Stimulated activated CD8-positive, alpha-beta memory T cell treated with anti-CD3 and anti-CD28 coated beads, Interleukin-12 subunit alpha, Interleukin-12 subunit beta, amount 100 ng/mL, for 1 hour (primary cell): ENCODE measurements around the gene PLK1.
"Not testable (repeated sequence)": the region's sequence is repeated elsewhere in the genome, so short reads cannot be mapped to it uniquely, and the experiment has no call there.

ENCODE experiments used
- DNase-seq: peaks from one replicate; pipeline ENCODE4 v3.0.0-alpha.2; 2020; ENCODE audit warnings: low read depth

Gene PLK1

DNA sequence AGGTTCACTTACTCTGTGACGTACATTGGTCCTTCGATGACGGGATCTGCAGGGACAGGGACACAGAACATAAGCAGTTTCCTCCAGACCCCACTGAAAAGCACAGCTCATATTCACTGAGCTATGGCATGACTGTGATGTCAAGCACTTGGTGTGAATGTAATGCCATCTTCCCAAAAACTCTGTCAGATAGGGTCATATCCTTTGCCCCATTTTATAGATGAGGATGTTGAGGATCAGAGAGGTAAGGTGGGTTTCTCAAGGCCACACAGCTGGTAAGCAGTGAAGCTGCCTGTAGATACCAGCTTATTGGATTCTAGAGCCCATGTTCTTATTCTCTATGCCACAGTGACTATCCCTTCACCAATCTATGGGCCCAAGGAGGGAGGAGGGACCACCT is 31.8 kb downstream of the PLK1 start:
- DNase-seq, result no peak

DNA sequence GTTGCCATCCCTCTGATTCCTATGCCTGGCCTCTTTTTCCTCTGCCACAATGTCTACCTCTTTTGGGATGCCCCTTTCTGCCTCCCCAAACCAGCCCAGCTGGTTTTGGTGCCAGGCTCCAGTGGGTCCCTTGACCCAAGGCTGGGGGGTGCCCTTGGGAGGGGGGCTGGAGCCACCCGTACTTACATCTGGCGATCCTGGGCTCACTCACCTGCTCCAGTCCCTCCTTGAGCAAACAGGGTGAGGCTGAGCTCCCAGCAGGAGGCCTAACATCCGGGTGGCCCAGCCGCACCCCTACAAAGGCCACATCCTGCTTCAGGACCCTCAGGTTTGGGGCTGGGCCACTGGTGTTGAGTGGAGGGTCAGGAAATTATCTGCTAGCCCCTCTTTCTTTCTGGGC is 33.1 kb downstream of the PLK1 start:
- DNase-seq, result no peak

DNA sequence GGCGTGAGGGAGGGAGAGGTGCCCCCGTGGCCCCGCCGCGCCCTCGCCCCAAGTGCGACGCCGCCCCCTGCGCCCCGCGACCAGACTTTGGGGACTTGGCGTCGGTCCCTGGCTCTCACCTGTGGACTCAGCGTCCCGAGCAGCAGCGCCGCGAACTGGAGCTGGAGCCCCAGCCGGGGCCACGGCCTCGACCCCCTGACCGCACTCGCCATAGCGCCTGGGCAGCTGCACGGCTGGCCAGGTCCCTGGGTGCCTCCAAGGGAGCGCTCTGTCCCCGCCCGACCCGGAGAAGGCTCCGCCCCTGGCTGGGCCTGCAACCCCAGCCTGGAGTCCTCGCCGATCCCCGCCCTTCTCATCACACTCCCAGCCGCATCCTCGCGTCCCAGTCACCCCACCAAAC is 34.3 kb downstream of the PLK1 start, which contains the start of gene ERN2:
TSS of gene ERN2 (minus strand) at position 247 of the 400 bp plus-strand sequence. CDS start at position 212, 35 bp downstream.
- no peak for DNase-seq

DNA sequence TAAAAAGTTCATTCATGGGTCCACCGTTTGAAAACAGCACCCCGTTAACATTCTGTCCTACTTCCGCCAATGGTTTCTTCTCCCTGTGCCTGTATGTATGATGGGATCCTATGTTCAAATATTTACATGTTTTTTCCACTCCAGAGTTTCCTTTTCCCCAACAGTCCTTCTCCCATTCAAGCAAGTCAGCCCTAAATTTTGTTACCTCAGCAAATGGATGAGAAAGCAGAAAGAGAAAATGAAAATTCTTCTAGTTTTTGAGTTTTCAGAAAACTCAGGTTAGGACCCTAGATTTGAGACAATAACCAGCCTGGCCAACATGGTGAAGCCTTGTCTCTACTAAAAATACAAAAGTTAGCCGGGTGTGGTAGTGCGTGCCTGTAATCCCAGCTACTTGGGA is 37.8 kb downstream of the PLK1 start:
- no peak for DNase-seq

DNA sequence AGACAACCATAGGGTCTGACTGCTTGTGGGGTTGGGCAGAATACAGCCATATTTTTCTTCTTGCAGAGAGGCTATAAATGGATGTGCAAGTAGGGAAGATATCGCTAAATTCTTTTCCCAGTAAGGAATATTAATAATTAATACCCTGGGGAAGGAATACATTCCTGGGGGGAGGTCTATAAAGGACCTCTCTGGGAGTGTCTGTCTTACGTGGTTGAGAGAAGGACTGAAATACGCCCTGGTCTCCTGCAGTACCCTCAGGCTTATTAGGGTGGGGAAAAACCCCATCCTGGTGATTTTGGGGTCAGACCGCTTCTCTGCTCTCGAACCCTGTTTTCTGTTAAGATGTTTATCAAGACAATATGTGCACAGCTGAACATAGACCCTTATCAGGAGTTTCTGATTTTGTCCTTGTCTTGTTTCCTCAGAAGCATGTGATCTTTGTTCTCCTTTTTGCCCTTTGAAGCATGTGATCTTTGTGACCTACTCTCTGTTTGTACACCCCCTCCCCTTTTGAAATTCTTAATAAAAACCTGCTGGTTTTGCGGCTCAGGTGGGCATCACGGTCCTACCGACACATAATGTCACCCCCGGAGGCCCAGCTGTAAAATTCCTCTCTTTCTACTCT is 44.0 kb downstream of the PLK1 start:
- not testable (repeated sequence) for DNase-seq

DNA sequence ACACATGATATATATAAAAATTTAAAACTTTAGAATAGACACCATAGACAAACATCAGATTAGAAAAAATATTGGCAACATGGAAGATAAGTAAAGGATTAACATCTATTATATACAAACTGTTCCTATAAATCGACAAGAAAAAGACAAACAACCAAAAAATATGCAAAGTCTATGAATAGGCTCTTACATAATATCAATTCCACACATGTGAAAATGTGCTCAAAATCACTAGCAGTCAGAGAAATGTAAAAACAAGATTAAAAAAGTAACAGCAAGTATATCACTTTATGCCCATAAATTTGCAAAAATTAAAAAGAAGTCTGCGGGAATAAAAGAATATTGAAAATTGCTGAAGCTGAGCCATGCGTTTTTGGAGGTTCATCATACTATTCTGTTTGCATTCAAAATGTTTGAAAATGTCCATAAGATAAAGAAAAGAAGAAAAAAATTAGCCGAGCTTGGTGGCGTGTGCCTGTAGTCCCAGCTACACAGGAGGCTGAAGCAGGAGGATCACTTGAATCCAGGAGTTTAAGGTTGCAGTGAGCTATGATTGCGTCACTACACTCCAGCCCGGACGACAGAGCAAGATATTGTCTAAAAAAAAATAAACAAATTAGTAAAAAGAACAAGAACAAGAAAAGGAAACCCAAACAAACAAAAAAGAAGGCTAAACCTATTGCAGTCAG is 45.6 kb downstream of the PLK1 start:
- DNase-seq, result no peak

DNA sequence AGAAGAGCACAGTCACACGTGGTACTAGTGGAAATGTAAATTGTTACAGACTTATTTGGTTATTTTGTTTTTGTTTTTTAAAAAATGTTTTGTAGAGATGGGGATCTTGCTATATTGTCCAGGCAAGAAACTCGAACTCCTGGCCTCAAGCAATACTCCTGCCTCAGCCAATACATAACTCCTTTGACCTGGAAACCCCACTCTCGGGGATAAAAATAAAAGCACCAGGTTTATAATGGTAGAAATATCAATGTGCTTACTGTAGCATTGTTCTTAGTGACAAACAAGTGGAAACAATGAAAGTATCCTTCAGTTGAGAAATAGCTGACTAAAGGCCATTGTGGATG is 46.1 kb downstream of the PLK1 start:
- DNase-seq, result no peak

DNA sequence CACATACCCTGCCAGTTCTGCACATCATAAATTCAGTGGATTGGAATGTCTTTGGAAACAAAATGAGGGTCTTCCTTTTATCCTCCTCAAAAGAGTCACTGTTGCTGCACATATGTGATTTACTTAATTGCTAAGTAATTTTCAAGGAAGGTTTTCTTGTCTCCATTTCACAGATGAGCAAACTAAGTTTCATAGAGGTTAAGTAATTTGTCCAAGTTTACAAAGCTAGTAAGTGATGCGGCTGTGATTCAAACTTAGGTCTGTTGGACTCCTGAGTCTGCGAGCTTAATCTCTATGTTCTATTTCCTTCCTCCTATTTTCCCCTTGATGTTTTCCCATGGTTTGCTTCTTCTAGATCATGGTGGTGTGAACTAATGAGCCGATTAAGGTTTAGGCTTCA is 48.0 kb downstream of the PLK1 start:
- DNase-seq, result no peak

DNA sequence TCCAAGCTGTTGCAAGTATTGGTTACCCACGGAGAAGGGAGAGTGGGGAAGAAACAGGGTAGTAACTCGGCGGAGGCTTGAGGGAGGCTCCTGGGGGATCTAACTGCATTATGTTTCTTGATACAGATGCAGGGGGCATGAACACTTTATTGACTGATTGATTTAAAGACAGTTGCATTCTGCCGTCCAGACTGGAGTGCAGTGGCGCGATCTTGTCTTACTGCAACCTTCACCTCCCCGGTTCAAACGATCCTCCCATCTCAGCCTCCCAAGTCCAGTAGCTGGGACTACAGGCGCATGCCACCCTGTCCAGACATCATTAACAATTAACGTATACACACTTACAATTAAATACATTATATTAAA is 49.4 kb downstream of the PLK1 start:
- DNase-seq, result no peak

DNA sequence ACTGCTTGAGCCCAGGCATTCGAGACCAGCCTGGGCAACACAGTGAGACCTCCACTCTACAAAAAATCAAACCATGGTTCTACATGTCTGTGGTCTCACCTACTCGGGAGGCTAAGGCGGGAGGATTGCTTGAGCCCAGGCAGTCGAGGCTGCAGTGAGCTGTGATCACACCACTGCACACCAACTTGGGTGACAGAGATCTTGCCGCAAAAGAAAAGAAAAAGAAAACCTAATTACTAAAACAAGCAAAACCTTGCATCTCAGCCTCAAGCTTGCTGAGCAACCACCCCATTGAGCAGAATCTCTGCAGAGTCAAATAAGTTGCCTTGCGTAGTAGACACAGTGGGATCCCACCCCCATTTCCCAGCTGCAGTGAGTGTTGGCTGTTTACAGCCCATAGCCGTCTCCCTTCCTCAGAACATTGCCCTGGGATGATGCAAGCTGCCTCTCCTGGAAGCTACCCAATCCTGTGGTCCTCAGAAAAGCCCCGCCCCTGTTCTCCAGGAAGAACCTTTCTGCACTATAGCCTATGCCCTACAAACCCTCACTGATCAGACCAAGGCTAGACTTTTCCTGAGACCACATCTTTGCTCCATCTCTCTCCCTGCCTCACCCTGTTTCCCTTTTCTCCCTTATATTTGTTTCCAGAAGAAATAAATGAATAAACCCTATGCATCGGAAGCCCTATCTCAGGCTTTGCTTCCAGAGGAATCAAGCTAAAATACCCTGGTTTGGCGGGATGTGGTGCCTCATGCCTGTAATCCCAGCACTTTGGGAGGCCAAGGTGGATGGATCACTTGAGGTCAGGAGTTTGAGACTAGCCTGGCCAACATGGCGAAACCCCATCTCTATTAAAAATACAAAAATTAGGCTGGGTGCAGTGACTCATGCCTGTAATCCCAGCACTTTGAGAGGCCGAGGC is 51.1 kb downstream of the PLK1 start:
- no peak for DNase-seq

DNA sequence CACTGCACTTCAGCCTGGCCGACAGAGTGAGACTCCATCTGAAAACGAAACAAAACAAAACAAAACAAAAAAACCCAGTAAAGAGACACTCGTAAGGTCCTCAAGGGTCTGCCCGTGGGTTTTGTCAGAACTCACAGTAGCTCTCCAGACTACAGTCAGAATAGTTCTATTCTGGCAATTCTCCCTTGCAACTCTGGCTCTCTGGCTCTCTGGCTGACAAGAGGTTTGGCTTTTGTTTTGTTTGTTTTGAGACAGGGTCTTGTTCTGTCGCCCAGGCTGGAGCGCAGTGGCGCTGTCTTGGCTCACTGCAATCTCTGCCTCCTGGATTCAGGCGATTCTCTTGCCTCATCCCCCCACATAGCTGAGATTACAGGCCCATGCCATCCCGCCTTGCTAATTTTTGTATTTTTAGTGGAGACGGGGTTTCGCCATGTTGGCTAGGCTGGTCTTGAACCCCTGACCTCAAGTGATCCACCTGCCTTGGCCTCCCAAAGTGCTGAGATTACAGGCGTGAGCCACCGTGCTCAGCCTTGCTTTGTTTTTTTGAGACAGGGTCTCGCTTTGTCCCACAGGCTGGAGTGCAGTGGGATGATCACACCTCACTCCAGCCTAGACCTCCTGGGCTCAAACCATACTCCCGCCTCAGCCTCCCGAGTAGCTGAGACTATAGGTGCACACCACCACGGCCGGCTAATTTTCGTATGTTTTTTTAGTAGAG is 55.6 kb downstream of the PLK1 start:
- DNase-seq, result no peak

DNA sequence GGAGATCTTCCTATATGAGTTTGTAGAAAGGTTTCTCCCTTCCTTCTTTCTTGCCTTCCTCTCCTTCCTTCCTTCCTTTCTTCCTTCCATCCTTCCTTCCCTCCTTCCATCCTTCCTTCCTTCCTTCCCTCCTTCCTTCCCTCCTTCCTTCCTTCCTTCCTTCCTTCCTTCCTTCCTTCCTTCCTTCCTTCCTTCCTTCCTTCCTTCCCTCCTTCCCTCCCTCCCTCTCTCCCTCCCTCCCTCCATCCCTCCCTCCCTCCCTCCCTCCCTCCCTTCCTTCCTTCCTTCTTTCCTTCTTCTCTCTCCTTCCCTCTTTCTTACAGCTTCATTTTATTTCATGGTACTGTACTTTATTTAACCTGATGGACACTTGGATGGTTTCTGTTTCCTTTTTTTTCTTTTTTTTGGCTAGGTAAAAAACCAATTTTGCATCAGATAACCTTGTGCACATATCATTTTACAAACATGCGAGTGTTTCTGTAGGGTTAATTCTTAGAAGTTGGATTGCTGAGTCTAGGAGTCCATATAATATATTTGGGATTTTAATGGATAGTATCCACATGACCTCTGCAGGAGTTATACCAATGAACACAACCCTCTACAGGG is 58.8 kb downstream of the PLK1 start:
- DNase-seq, result not testable (repeated sequence)

DNA sequence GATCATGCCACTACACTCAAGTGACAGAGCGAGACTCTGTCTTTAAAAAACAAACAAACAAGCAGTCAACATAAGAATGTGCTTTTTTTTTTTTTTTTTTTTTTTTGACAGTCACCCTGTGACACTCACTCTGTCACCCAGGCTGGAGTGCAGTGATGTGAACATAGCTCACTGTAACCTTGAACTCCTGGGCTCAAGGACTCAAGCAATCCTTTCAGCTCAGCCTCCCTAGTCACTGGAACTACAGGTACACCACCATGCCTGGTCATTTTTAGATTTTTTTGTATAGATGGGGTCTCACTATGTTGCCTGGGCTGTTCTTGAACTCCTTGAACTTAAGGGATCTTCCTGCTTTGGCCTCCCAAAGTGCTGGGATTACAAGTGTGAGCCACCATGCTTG is 60.8 kb downstream of the PLK1 start:
- no peak for DNase-seq
